ENCODE data around the gene NLRP12.
"Not testable (repeated sequence)": the region's sequence is repeated elsewhere in the genome, so short reads cannot be mapped to it uniquely, and the experiment has no call there.

The NLRP12 gene

DNA sequence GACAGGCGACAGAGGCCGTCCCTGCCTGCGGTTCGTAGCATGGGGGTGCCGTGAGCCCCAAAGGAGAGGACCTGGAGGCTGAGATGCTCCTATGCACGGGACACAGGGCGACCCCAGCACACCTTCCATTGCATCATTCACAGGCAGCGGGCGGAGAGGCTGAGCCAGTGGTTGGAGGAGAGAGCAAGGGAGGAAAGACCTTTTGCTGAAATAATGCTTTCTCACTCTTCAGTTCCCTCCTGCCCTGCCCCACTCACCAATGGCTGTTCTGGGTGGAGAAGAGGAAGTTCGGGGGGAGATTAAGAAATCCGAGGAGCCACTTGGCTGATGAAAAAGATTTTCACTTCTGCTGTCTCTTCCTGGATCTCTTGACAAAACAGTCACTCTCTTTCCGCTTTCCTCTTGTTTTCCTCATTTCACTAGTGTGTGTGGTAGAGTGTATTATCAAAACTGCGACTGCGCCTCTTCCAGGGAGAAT, at the start of gene NLRP12:
Gene NLRP12 (minus strand): TSS at position 181 of the 478 bp plus-strand sequence. CDS start 140 bp downstream, at position 41.
- DNase-seq (ENCODE audit: extremely low read depth in 1 of 2, low read depth in 1 of 2), result no peak

DNA sequence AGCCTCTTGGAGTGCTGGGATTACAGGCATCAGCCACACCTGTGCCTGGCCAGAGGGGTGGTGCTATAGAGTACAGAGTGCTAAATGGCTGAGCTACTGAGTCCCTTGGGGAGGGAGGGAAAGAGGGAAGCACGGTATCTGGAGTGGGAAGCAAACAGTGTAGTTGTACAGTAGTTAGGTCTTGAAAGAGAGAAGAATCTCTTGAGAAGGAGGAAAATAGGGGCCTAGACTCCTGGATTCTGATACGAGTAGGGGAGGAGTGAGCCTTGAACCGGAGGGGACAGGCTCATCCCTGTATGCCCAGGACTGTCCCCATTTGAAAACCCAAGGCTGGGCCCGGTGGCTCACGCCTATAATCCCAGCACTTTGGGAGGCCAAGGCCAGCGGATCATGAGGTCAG, 48.6 kb upstream of the NLRP12 start:
- DNase-seq (ENCODE audit: extremely low read depth in 1 of 2, low read depth in 1 of 2), result no peak

DNA sequence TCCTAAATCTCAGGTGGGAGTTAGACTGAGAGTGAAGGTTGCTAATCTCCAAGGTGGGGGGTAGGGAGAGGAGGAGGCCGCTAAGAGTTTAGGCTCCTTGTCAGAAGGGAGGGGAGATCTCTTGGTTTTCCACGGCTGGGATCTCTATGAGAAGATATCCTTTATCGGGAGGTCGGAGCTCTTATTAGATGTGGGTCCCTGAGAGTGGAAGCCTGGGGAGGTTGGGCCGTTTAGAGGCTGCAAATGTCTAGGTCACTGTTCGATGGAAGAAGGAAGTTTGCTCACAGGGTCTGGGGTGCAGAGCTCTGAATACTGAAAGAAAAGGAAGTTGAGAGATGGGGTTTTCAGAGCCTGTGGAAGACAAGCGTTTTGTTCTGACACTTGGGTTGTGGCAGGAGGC, 47.3 kb upstream of the NLRP12 start:
- DNase-seq (ENCODE audit: extremely low read depth in 1 of 2, low read depth in 1 of 2), result no peak

GRCh38 chr19:53870485-53870844, 46.4 kb upstream of the NLRP12 start:
- DNase-seq (ENCODE audit: extremely low read depth in 1 of 2, low read depth in 1 of 2), result no peak

DNA sequence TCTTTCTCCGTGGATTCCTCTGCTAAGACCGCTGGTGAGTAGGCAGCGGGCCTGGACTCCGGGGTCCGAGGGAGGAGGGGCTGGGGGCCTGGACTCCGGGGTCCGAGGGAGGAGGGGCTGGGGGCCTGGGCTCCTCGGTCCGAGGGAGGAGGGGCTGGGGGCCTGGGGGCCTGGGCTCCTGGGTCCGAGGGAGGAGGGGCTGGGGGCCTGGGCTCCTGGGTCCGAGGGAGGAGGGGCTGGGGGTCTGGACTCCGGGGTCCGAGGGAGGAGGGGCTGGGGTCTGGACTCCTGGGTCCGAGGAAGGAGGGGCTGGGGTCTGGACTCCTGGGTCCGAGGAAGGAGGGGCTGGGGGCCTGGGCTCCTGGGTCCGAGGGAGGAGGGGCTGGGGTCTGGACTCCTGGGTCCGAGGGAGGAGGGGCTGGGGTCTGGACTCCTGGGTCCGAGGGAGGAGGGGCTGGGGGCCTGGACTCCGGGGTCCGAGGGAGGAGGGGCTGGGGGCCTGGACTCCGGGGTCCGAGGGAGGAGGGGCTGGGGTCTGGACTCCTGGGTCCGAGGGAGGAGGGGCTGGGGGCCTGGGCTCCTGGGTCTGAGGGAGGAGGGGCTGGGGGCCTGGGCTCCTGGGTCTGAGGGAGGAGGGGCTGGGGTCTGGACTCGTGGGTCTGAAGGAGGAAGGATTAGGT, 45.8 kb upstream of the NLRP12 start:
- DNase-seq (ENCODE audit: extremely low read depth in 1 of 2, low read depth in 1 of 2), result not testable (repeated sequence)

DNA sequence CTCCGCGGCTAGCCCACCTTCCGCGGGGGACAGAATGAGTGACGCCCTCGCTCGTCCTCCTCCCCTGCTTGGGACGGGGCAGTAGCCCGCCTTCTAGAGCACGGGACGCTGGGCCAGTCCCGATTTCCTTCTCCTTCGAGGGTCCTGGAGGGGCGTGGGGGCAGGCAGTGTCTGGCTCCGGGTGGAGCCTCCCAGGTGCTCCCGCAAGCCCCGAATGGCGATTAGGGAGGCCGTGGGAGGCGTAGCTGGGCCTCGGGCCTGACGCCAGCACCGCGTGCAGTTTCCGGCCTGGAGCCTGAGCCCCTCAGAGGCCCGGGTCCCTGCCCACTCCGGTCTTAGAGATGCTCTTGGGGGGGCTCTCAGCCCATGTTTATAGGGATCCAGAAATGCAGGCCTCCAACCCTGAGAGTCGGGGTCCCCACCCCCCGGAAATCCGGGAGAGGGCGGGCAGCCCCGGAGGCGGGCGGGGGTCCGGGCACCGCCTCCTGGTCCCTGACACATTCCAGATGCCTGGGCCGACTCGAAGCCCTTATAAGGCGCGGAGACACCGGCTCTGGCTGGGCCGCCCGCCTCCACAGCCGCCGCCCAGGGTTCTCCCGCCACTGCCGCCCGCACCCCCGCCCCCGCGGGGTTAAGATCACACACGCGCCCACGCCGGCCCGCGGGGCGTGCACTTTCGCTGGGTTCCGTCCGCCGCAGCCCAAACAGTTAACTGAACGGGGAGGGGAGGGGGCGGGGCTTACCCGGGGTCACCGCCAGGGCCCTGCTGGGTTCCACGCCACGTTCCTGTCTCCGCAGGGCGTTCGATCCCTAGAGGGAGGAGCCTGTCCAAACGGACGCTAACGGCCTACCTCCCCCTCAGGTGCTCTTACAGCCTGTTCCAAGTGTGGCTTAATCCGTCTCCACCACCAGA, 45.0 kb upstream of the NLRP12 start:
- DNase-seq (ENCODE audit: extremely low read depth in 1 of 2, low read depth in 1 of 2), result peak; percentile 78

DNA sequence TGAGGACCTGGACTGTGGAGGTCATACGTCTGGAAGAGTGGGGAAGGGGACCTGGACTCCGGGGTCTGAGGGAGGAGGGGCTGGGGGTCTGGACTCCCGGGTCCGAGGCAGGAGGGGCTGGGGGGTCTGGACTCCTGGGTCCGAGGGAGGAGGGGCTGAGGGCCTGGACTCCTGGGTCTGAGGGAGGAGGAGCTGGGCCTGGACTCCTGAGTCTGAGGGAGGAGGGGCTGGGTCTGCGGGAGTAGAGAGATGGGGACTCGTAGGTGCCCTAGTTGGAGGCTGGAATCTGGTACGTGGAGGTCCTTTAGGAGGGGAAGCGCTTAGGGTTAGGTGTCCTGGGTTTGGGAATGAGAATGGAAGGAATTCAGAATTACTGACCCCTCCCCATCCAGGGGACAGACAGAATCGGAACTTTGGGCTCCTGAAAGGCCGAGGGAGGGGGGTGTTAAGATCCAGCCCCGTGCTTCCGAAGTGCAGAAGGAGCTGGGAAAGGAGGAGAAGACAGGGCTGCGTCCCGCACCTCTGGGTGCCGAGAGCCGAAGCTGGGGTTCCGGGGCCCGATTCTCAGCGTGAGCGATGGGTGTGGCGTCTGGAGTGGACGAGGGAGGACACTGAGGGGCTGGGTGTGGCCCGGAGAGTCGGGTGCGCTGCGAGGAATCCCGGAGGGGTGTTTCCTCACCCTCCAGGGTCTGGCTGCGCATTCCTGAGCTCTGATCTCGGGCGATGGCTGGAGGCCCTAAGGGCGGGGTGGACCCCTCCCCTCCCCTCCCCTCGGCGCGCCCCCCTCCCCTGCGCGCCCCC, 44.2 kb upstream of the NLRP12 start:
- no peak for DNase-seq (ENCODE audit: extremely low read depth in 1 of 2, low read depth in 1 of 2)

DNA sequence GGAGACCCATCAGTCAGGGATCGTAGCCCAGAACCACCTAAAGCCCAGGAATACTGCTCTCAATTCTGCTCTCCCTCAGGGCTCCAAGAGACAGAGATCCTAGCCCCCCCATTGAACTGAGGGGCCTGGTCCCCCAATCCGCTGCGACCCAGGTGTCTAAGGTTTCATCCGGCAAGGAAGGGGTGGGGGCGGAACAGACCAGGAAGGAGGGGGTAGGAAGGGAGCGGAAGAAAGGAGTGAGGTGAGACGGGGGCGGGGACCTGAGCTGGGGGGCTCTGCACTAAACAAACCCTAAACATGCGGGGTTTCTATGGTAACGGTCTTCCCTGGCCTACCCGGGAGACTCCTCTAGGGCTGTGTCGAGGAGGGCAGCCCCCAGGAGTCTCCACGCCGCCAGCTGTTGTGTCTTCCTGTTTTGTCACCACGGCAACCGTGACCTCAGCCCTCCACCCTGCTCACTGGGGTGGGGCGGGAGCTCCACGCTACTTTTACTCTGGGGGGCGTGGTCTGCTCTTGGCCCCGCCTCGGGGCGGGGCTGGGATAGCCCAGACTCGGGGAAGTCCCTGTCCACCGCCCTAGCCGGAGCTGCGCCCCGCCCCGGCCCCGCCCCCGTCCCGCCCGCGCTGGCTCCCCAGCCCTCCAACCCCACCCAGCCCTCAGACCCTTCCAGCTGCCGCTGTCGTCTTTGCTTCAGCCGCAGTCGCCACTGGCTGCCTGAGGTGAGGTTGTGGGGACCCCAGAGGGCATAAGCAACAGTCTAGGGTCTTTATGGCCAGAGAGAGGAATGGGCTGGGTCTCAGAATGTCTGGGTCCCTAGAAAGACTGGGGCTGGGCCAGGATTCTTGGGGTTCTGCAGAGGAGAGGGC, 43.3 kb upstream of the NLRP12 start, which contains the start of gene MYADM:
Gene MYADM (plus strand): TSS at position 659 of the 866 bp plus-strand sequence. CDS start 5,647 bp downstream, outside the sequence.
- peak; percentile 97 to 98 for DNase-seq (ENCODE audit: extremely low read depth in 1 of 2, low read depth in 1 of 2)

DNA sequence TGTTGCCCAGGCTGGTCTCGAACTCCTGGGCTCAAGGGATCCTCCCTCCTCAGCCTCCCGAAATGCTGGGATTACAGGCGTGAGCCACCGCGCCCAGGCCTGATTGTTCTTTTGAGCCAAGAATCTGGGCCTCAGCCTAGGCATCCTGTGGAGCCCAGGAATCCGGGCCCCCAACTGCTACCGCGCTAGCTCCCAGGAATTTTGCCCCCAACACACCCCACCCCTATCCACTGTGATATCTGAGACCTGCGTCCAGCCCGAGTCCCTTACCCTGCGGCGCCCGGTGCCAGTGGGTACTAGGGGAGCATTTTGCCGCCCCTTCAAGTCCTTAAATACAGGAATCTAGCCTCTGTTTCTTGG, 42.7 kb upstream of the NLRP12 start:
- no peak for DNase-seq (ENCODE audit: extremely low read depth in 1 of 2, low read depth in 1 of 2)

DNA sequence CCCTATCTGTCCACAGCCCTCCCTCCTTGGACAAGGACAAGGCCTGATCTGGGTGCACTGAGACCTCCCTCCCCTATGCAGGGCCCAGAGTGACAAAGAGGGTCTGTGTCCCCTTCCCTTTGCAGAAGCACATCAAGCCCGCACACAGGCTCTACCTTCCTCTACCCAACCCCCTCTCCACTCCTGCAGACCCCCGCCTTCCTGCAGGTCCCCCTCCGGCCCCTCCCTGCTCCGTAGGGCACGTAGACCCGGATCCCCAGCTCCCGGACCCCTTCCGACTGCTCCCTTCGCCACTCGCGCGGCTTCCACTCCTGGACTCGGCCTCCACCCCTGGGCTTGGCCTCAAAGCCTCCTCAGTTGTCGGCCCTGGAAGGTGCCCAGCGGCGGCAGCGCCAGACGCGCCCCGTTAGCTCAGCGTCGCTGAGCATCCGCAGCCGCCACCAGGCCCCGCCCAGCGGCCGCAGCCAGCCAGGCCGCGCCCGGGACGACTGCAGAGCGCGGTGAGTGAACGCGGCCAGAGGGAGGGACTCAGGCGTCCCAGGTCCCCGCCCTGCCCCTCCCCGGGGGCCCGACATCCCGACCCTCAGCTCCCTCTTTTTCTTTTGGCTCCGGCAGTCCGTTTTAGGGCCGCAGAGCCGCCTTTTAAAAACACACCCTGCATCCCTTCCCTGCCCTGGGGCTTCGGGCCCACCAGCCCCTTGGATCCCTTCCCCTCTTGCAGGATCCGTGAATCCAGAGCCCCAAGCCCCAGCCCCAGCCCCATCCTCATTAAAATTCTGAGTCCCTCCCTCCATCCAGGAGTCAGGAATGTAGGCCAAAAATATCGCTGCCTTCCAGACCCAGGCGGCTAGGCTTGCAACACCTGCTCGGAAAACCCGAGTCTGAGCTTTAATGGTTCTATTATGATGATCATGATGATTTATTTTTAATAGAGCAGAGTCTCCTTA, 42.1 kb upstream of the NLRP12 start:
- peak; percentile 44 to 52 for DNase-seq (ENCODE audit: extremely low read depth in 1 of 2, low read depth in 1 of 2)

GRCh38 chr19:53865523-53865917, 41.4 kb upstream of the NLRP12 start:
- no peak for DNase-seq (ENCODE audit: extremely low read depth in 1 of 2, low read depth in 1 of 2)

GRCh38 chr19:53864308-53864836, 40.3 kb upstream of the NLRP12 start:
- no peak for DNase-seq (ENCODE audit: extremely low read depth in 1 of 2, low read depth in 1 of 2)

- DNase-seq (ENCODE audit: extremely low read depth in 1 of 2, low read depth in 1 of 2), result no peak
These were observed 29.6 kb upstream of the NLRP12 start for GRCh38 chr19:53853707-53854106.

GRCh38 chr19:53849237-53849676, 25.1 kb upstream of the NLRP12 start:
- DNase-seq (ENCODE audit: extremely low read depth in 1 of 2, low read depth in 1 of 2), result no peak

DNA sequence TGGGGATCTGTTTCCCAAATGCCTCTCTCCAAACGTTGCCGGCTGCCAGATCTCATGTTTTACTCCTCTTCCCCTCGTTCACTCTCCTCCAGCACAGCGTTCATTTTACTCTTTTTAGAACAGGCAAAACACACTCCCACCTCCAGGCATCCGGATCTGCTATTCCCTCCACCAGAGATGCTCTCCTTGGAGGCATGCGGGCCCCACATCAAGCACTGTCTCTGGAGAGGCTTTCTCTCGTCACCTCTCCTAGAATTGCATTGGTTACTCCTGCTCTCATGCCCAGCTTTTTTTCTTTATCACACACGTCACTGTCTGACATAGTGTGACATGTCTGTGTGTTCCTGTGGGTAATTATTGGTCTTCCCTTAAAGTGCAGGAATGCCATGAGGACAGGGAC, 23.4 kb upstream of the NLRP12 start:
- no peak for DNase-seq (ENCODE audit: extremely low read depth in 1 of 2, low read depth in 1 of 2)

DNA sequence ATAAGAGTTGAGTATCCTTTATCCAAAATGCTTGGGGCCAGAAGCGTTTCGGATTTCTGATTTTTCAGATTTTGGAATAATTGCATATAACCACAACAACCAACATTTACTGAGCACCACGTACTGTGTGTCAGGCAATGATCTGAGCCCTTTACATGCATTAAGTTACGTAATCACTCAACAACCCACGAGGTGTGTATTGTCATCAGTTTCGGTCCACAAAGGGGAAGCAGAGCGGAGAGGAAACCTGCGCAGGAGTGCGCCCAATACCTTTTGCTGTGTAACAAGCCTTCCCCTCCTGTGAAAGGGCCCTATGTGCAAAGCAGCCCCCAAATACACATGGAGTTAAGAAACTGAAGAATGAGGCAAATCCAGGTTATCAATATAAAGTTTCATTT, 20.7 kb upstream of the NLRP12 start:
- no peak for DNase-seq (ENCODE audit: extremely low read depth in 1 of 2, low read depth in 1 of 2)

GRCh38 chr19:53840914-53841313, 16.8 kb upstream of the NLRP12 start:
- not testable (repeated sequence) for DNase-seq (ENCODE audit: extremely low read depth in 1 of 2, low read depth in 1 of 2)

DNA sequence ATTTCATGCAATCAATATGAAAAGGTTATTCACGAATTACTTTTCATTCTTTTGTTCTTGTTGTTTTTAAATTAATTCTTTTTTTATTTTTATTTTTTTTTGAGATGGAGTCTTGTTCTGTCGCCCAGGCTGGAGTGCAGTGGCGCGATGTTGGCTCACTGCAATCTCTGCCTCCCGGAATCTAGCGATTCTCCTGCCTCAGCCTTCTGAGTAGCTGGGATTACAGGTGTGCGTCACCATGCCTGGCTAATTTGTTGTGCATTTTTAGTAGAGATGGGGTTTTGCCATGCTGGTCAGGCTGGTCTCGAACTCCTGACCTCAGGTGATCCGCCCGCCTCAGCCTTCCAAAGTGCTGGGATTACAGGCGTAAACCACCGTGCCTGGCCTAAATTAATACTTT, 16.1 kb upstream of the NLRP12 start:
- not testable (repeated sequence) for DNase-seq (ENCODE audit: extremely low read depth in 1 of 2, low read depth in 1 of 2)

GRCh38 chr19:53838446-53838845, 14.3 kb upstream of the NLRP12 start:
- not testable (repeated sequence) for DNase-seq (ENCODE audit: extremely low read depth in 1 of 2, low read depth in 1 of 2)

All from stimulated activated CD8-positive, alpha-beta memory T cell treated with anti-CD3 and anti-CD28 coated beads, Interleukin-7, amount 100 ng/mL, for 48 hours (primary cell).